LNCAP (cell line): Measurements from ENCODE around the gene MALT1.
A peak's percentile ranks its signal among the peaks of the same experiment; 100 is the strongest.

Experiments used
- TF ChIP-seq, protein P1 (sequence below): fragments of 450-650 bp; IDR thresholded peaks from 2 replicates; pipeline ENCODE4 v1.5.1; 2017; ENCODE audit warnings: mild to moderate bottlenecking

Gene MALT1

GRCh38 chr18:58762781-58763171 is 91.5 kb downstream of the MALT1 start:
- TF ChIP-seq, protein P1, sequence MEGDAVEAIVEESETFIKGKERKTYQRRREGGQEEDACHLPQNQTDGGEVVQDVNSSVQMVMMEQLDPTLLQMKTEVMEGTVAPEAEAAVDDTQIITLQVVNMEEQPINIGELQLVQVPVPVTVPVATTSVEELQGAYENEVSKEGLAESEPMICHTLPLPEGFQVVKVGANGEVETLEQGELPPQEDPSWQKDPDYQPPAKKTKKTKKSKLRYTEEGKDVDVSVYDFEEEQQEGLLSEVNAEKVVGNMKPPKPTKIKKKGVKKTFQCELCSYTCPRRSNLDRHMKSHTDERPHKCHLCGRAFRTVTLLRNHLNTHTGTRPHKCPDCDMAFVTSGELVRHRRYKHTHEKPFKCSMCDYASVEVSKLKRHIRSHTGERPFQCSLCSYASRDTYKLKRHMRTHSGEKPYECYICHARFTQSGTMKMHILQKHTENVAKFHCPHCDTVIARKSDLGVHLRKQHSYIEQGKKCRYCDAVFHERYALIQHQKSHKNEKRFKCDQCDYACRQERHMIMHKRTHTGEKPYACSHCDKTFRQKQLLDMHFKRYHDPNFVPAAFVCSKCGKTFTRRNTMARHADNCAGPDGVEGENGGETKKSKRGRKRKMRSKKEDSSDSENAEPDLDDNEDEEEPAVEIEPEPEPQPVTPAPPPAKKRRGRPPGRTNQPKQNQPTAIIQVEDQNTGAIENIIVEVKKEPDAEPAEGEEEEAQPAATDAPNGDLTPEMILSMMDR, result no peak

GRCh38 chr18:58766164-58766563 is 94.9 kb downstream of the MALT1 start:
- TF ChIP-seq, protein P1, result no peak

- TF ChIP-seq, protein P1, result no peak
These were observed 95.7 kb downstream of the MALT1 start for GRCh38 chr18:58766946-58767345.

GRCh38 chr18:58768293-58768974 is 97.2 kb downstream of the MALT1 start:
- TF ChIP-seq, protein P1, result peak; percentile 84

DNA sequence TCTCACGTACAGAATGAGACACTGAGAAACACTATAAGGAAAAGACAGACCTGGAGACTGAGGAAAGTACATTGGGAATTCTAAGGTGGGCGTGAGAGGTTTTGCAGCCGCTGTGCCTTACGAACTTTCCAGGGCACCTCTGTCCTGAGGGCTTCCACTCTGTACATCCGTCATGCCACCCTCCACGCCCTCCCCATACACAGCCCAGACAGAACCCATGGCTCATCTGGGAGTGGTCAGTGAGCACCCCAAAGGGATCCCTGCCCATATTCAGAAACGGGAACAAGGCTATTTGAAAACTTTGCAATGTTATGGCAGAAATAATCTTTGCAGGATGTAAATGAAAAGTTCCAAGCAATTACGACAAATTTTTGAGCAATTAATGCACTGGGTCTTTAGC is 98.1 kb downstream of the MALT1 start:
- TF ChIP-seq, protein P1, result no peak

- TF ChIP-seq, protein P1, result no peak
These were observed 99.3 kb downstream of the MALT1 start for GRCh38 chr18:58770601-58771000.

DNA sequence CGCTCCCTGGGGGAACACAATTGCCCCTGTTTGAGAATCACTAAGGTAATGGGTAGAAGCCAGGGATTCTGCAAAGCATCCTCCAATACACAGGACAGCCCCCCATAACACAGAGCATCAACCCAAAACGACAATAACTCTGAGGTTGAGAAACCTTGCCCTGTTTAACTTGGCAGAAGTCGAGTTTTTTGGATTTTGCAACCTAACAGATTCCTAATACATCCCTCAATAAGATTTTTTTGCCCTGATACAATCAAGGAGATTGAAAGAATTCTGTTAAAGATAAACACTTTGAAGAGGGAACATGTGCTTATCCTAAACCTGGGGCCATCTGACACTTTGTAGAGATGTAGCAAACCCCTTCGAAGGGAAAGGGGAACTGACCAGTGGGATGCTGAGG is 100.9 kb downstream of the MALT1 start:
- TF ChIP-seq, protein P1, result no peak

DNA sequence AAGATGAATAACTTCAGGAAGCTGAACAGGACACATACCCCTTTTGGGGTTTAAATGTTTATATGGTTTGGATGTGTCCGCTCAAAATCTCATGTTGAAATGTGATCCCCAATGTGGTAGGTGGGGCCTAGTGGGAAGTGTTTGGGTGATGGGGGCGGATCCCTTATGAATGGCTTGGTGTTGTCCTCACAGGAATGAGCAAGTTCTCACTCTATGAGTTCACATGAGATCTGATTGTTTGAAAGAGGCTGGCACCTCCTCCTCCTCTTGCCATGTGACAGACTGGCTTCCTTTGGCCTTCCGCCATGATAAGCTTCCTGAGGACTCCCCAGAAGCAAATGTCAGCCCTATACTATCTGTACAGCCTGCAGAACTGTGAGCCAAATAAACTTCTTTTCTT is 104.8 kb downstream of the MALT1 start:
- TF ChIP-seq, protein P1, result no peak
